RPMI7951 (cell line): ENCODE results near the gene GCLC. TPM values are rescaled to one million over a fixed set of nuclear protein-coding genes. Genes with fewer than 3 reads are reported as not detected.

Experiments used
- DNase-seq: peaks from one replicate; pipeline ENCODE4 v3.0.0-alpha.2; 2012; ENCODE audit warnings: low read depth
- total RNA-seq: library from RNA; depleted of rRNA; stranded (reverse); fragments of >200 nt; shearing (Covaris generic); gene quantifications from 2 replicates; pipeline ENCODE4 v1.2.3, GENCODE V29; 2014; rRNA removed

GCLC gene
- total RNA-seq, 1 experiment from 2014 or later, result 9.4 TPM

GRCh38 chr6:53447865-53448264 lies 97.0 kb downstream of the GCLC start:
- no peak for DNase-seq

Other genes starting within 250 kb of the GCLC start
- gene ELOVL5, start 196.2 kb downstream of the GCLC start, total RNA-seq, result 71.0 and 91.3 TPM in 2 replicates
- gene KLHL31, start 120.7 kb upstream of the GCLC start, total RNA-seq, result not detected in 2 replicates
- 0.96 and 4.3 TPM in 2 replicates for gene LRRC1, start 249.9 kb upstream of the GCLC start, total RNA-seq